GM18520 (cell line): ENCODE data around the gene IL4.
"Not testable (repeated sequence)": the region's sequence is repeated elsewhere in the genome, so short reads cannot be mapped to it uniquely, and the experiment has no call there.

Source experiments
- ATAC-seq: cut with Tn5 transposase; IDR thresholded peaks from one replicate; pipeline ENCODE4 v1.9.1; 2021; ENCODE audit not compliant: unreplicated experiment

The IL4 gene

DNA sequence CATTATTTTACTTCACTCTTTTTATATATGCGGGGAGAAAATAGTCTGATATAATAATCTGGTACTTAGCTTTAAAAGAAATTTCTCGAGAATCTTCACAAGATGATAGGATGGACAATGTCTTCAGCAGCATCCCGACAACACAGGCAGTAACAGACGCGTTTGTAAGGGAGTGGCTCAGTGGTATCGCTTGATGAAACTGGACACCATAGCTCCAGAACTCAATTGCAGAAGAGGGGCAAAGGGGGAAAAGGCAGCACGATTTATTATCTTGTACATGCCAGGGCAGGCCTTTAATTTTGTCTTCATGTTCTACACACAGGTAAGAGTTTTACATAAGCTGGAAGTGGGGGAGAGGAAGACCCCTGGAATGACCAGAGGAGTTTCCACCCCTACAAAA, 15.7 kb downstream of the IL4 start:
- no peak for ATAC-seq

DNA sequence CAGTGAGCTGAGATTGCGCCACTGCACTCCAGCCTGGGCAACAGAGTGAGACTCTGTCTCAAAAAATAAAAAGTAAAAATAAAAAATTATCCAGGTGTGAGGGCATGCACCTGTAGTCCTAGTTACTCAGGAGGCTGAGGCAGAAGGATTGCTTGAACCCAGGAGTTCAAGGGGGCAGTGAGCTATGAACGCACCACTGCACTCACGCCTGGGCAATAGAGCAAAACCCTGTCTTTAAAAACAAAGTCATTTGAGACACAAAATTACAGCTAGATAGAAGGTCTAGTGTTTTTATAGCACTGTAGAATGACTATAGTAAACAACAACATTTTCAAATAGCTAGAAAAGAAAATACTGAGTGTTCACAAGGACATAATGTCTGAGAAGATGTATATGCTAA, 16.4 kb downstream of the IL4 start:
- ATAC-seq = no peak

DNA sequence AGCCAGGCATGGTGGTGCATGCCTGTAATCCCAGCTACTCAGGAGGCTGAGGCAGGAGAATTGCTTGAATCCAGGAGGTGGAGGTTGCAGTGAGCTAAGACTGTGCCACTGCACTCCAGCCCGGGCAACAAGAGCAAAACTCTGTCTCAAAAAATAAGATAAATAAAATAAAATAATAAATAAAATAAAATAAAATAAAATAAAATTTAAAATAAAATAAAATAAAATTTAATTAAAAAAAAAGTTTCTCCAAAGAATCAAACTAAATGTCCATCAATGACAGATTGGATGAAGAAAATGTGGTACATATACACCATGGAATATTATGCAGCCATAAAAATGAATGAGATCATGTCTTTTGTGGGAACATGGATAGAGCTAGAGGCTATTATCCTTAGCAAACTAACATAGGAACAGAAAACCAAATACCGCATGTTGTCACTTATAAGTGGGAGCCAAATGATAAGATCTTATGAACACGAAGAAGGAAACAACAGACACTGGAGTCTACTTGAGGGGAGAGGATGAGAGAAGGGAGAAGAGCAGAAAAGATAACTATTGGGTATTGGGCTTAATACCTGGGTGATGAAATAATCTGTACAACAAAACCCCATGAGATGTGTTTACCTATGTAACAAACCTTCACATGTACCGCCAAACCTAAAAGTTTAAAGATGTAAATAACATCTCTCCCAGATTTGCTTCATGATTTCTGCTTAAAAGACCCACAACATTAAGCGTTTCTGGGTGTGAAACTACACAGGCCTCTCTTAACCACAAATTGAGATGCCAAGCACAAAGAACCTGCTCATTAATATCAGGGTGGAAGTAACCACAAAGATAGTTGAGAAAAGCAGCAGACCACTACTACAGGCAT, 18.2 kb downstream of the IL4 start:
- not testable (repeated sequence) for ATAC-seq

DNA sequence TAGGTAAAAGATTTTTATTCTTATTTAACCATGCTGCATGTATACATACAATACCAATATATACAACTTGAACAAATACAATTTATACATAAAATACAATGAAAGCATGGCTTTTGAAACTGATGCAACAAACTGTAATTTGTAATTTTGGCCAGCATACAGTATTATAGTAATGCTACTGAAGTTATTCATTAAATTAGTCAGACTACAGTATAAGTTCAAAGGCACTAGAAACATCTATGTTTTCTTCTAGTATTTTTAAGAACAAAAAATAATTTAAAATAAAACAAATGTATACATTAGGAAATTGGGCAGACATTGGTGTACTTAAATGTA, 18.8 kb downstream of the IL4 start:
- ATAC-seq = no peak

DNA sequence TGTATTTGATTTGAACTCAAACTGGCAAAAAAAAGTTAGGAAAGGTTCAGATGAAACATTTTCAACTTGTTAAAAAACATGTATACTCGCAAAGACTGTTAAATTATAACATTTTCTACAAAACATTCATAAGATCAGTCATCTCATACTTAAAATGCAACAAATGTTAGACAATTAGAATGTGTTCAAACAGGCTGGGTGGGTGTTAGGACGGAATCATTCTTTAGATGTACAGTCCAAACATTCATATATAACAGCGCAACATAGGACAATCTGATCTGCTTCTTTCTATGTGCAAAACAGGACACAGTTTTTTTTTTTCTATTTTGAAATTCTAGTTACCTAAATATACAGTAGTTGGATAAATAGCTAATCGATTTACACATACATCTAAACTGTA, 22.2 kb downstream of the IL4 start:
- ATAC-seq = no peak

DNA sequence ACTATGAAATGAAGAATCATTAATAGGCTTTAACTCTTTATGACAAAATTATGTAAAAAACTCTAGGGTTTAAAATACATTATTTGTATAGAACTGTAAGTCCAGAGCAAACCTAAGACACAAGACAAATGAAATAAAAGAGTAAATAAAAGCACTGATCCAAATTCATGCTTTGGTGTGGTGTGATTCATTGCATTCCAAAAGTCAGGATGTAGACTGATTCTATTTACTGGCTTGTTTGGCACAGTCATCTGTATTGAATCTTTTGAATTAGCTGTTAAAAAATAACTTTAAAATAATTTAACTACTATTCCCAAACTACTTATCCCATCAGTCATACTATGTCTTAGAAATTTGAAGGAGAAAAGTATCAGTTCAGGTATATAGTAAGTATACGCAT, 31.1 kb downstream of the IL4 start:
- no peak for ATAC-seq

DNA sequence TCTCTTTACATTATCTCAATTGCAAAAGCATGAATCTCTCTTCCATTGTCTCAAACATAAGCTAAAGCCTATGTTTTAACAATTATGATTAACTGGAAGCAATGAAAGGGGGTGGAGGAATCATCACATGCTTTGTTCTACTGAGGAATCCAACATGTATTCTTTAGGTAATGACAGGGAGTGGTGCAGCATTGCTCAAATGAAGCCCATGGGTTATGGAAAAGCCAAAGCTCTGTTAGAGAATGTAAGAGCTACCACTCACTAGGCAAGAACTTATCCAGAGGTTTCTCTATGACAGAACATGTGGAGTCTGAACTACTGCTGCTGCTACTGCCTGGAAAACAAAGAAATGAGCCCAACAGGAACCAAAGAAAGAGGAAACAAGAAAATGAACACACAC, 34.9 kb downstream of the IL4 start:
- no peak for ATAC-seq

DNA sequence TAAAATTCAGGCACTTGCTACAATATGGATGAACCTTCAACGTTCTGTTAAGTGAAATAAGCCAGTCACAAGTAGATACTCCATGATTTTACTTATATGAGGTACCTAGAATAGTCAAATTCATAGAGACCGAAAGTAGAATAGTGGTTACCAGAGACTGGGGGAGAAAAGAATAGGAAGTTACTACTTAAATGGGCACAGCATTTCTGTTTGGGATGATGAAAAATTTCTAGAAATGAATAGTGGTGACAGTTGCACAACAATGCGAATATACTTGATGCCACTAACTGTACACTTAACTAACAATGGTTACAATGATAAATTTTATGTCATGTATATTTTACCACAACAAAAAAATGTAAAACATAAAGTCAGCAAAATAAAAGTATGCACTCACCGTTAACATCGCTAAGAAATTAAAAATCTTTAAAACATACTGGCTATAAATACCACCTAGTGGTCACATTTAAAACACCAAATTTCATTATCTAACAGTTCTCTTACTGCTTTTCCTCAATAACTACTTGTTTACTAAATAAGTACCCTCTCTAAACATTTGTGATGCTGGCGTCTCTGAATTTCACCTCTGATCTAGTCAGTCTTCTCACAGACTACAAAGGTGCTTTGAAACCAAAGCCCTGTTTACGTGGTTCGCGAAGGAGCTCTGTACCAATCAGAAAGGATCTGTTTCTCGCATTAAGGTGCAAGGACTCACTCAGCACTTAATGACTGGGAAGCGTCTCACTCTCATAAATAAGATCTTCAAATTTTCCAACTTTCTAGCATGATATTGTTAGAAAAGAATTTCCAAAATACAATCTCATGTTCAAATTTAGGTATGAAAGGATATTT, 40.9 kb downstream of the IL4 start:
- ATAC-seq = no peak

DNA sequence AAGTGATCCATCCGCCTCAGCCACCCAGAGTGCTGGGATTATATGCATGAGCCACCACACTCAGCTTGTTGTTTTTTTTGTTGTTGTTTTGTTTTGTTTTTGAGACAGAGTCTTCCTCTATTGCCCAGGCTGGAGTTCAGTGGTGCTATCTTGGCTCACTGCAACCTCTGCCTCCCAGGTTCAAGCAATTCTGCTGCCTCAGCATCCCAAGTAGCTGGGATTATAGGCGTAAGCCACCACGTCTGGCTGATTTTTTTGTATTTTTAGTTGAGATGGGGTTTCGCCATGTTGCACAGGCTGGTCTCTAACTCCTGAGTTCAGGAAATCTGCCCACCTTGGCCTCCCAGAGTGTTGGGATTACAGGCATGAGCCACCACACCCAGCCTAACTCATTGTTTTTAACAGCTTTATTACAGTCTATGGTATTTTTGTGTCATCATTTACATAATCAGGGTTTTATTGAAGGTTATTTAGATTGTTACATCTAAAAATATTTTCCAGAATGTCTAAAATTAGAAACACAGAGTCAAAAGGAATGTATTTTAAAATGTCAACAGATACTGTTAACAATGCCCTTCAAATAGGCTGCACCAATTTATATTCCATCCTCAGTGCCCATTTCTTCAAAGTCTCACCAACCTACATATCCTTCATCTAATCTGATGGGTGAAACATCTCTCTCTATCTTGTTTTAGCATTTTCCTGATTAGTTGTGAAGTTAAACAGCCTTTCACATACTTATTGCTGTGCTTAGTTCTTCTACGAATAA, 44.9 kb downstream of the IL4 start:
- no peak for ATAC-seq

DNA sequence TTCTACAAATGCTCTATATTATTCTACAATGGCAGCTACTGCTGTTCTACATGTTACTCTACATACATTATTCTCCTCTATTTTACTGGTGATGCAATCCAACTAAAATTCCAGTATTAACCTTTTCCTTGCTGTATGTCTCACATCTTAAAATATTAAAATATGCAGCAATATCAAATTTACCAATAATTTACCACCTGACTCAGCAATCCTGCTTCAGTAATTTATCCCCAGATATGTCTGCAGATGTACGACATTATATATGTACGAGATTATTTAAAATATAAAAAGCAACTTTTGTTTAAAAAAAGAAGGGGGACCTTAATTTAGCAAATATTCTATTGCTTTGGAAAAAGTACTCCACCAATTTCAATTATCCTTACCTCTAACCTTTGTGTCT, 52.0 kb downstream of the IL4 start:
- ATAC-seq = no peak

DNA sequence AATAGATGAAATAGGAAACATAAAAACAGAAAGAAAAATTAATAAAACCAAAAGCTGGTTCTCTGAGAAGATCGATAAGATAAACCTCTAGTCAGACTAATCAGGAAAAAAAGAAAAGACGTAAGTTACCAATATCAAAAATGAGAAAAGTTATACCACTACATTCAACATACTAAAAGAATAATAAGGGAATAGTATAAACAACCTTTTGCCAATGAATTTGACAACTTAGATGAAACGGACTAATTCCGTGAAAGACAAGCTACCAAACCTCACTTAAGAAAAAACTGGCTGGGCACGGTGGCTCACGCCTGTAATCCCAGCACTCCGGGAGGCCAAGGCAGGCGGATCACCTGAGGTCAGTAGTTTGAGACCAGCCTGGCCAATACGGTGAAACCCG, 56.1 kb downstream of the IL4 start:
- ATAC-seq = no peak
